CD4-positive, alpha-beta T cell treated with Interleukin-21 for 1 hour (primary cell): ENCODE data around the gene CSF1R.

Source experiments
- DNase-seq: peaks from one replicate; pipeline ENCODE4 v3.0.0-alpha.2; 2020

CSF1R gene

GRCh38 chr5:150069672-150070627, 16.4 kb downstream of the CSF1R start:
- no peak for DNase-seq

- no peak for DNase-seq
Measured at GRCh38 chr5:150068961-150069645, 17.3 kb downstream of the CSF1R start.

GRCh38 chr5:150068472-150068871, 17.9 kb downstream of the CSF1R start:
- DNase-seq, result no peak

GRCh38 chr5:150068071-150068470, 18.3 kb downstream of the CSF1R start:
- DNase-seq, result no peak

- DNase-seq, result no peak
Measured at GRCh38 chr5:150067405-150067960, 18.9 kb downstream of the CSF1R start.

GRCh38 chr5:150066901-150067396, 19.4 kb downstream of the CSF1R start:
- no peak for DNase-seq

GRCh38 chr5:150066436-150066835, 19.9 kb downstream of the CSF1R start:
- DNase-seq, result no peak

- no peak for DNase-seq
Measured at GRCh38 chr5:150065886-150066285, 20.5 kb downstream of the CSF1R start.

GRCh38 chr5:150065346-150065745, 21.0 kb downstream of the CSF1R start:
- no peak for DNase-seq

- no peak for DNase-seq
Measured at GRCh38 chr5:150064681-150065220, 21.6 kb downstream of the CSF1R start.

- DNase-seq, result no peak
Measured at GRCh38 chr5:150063638-150064037, 22.7 kb downstream of the CSF1R start.

GRCh38 chr5:150062216-150062922, 24.0 kb downstream of the CSF1R start:
- no peak for DNase-seq

- DNase-seq, result no peak
Measured at GRCh38 chr5:150061538-150061995, 24.8 kb downstream of the CSF1R start.

GRCh38 chr5:150060471-150060870, 25.9 kb downstream of the CSF1R start:
- DNase-seq, result no peak

GRCh38 chr5:150059623-150060022, 26.7 kb downstream of the CSF1R start:
- no peak for DNase-seq

GRCh38 chr5:150058480-150059126, 27.8 kb downstream of the CSF1R start:
- DNase-seq, result peak; percentile 18

- DNase-seq, result no peak
Measured at GRCh38 chr5:150057996-150058395, 28.4 kb downstream of the CSF1R start.

GRCh38 chr5:150057511-150057910, 28.8 kb downstream of the CSF1R start:
- DNase-seq, result no peak

- DNase-seq, result no peak
Measured at GRCh38 chr5:150057052-150057451, 29.3 kb downstream of the CSF1R start.

GRCh38 chr5:150056075-150056443, 30.3 kb downstream of the CSF1R start:
- DNase-seq, result no peak

- no peak for DNase-seq
Measured at GRCh38 chr5:150055326-150056074, 30.9 kb downstream of the CSF1R start.
